Ovary (tissue), 3 donors: ENCODE measurements around the gene TSLP.

ENCODE experiments used
- CTCF ChIP-seq, 3 donors: fragments of 450-650 bp in 2 of 3; fragments of 200-600 bp in 1 of 3; IDR thresholded peaks; one replicate each; pipeline versions ENCODE4 v1.5.1 to v1.8.0; 2016 to 2022; ENCODE audit warnings: antibody characterized with exemption in 3 of 3, mild to moderate bottlenecking in 1 of 3
- EP300 ChIP-seq: sonication (generic); formaldehyde crosslinking; IDR thresholded peaks from one replicate; pipeline ENCODE4 v1.6.1; 2017; ENCODE audit warnings: antibody characterized with exemption
- POLR2A ChIP-seq: fragments of 450-650 bp; IDR thresholded peaks from one replicate; pipeline ENCODE4 v1.6.1; 2017; ENCODE audit warnings: antibody characterized with exemption, mild to moderate bottlenecking, moderate library complexity
- donor health status: DM: no; HTN: no; CAD: no.

DNA sequence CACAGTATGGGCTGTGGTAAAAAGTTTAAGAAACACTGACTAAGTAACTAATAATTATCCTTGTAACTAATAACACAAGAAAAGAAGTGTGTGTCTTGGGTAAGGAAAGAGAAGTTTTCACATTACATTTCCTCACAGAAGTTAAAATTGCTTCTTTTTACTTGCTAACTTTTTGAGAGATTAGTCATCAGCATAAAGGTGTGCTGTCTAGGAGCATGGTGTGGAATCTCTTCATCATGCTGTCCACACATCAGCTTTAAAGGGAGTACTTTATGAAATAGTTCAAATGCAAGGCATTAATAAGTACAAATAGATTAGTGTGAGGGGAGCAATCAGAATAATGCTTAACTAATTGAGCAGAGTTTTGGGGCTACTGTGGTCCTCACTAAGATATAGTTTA lies 50.4 kb downstream of the TSLP start:
- TF ChIP-seq CTCF (IDR thresholded peaks at IDR 0.05), result no peak
- TF ChIP-seq POLR2A, result no peak
- no peak for TF ChIP-seq EP300
